Measurements from ENCODE around the gene RANBP9. TPM values are rescaled to one million over a fixed set of nuclear protein-coding genes. Genes with fewer than 3 reads are reported as not detected.
A peak's percentile ranks its signal among the peaks of the same experiment; 100 is the strongest.

Gene RANBP9
- total RNA-seq, 1 experiment from 2014 or later: 73.8 TPM

- H3K27me3 ChIP-seq (ENCODE audit: insufficient read depth, low read depth): no peaks in the 10 kb centered on the region
- TF ChIP-seq CTCF (conservative IDR thresholded peaks at IDR 0.05): no peak
- TF ChIP-seq EZH2 (IDR thresholded peaks at IDR 0.05; ENCODE audit: low read depth): no peak
- CTCF ChIA-PET: no interaction called here
- H3K27ac ChIP-seq: no peak overlapping the region
- H3K4me2 ChIP-seq: no peak overlapping the region
- H3K4me1 ChIP-seq (replicated peaks; ENCODE audit: insufficient read depth): peaks cover 24% of the 10 kb centered on the region
- no peak overlapping the region for H2AFZ ChIP-seq
- H3K36me3 ChIP-seq (ENCODE audit: low read depth): no peaks in the 10 kb centered on the region
- H4K20me1 ChIP-seq (ENCODE audit: insufficient read depth): no peaks in the 10 kb centered on the region
- no peak overlapping the region for H3K4me3 ChIP-seq
- DNase-seq: no peak
- BruUV-seq (replicated peaks): no TSS peak
- H3K9me3 ChIP-seq (ENCODE audit: insufficient read depth, low read depth): no peaks in the 10 kb centered on the region
- POLR2A ChIA-PET (ENCODE audit: unreplicated experiment): no interaction called here
- intact Hi-C loops (cut with micrococcal nuclease; ENCODE audit: unreplicated experiment): no loop called here
- peaks cover 7% of the 10 kb centered on the region; the same call in 1 of the 2 replicates for H3F3A ChIP-seq (ENCODE audit: insufficient read depth, low read depth)
- no peaks in the 10 kb centered on the region for H3K9me2 ChIP-seq (ENCODE audit: insufficient read depth)
- H3K79me2 ChIP-seq (ENCODE audit: low read depth): no peaks in the 10 kb centered on the region
These were observed 21.7 kb upstream of the RANBP9 start for GRCh38 chr6:13733178-13733887.

- intact Hi-C loops (cut with micrococcal nuclease; ENCODE audit: unreplicated experiment): no loop called here
- no TSS peak for BruUV-seq (replicated peaks)
- no peaks in the 10 kb centered on the region for H3K36me3 ChIP-seq (ENCODE audit: low read depth)
These were observed 19.1 kb upstream of the RANBP9 start for GRCh38 chr6:13730704-13731103.

GRCh38 chr6:13729891-13730290, 18.3 kb upstream of the RANBP9 start:
- Histone ChIP-seq H3K27me3 (ENCODE audit: insufficient read depth, low read depth) (no peaks in the 10 kb centered on the region), H3K4me3 (no peak overlapping the region), H3K4me2 (peak overlapping the region; percentile 23; the same call in 1 of the 2 replicates), H3K4me1 (replicated peaks; ENCODE audit: insufficient read depth) (peaks cover 56% of the 10 kb centered on the region), H3K27ac (no peak overlapping the region), H3K9me3 (ENCODE audit: insufficient read depth, low read depth) (no peaks in the 10 kb centered on the region), H3K79me2 (ENCODE audit: low read depth) (no peaks in the 10 kb centered on the region), H4K20me1 (ENCODE audit: insufficient read depth) (no peaks in the 10 kb centered on the region), H3F3A (ENCODE audit: insufficient read depth, low read depth) (peaks cover 35% of the 10 kb centered on the region), H3K36me3 (ENCODE audit: low read depth) (no peaks in the 10 kb centered on the region), H2AFZ (no peak overlapping the region), H3K9me2 (ENCODE audit: insufficient read depth) (no peaks in the 10 kb centered on the region)
- peak; percentile 30 to 78 for DNase-seq
- intact Hi-C loops (cut with micrococcal nuclease; ENCODE audit: unreplicated experiment): loop anchor here (5.0 kb wide), 1 partner anchor 82 kb away; the partner anchor contains the start of gene MCUR1
- CTCF ChIA-PET: no interaction called here
- no peak for TF ChIP-seq EZH2 (IDR thresholded peaks at IDR 0.05; ENCODE audit: low read depth)
- TF ChIP-seq CTCF (conservative IDR thresholded peaks at IDR 0.05): no peak
- POLR2A ChIA-PET (ENCODE audit: unreplicated experiment): no interaction called here
- BruUV-seq (replicated peaks): no TSS peak

More at GRCh38 chr6:13730704-13731103, 19.1 kb upstream of the RANBP9 start:
- Histone ChIP-seq H3K27me3 (ENCODE audit: insufficient read depth, low read depth) (no peaks in the 10 kb centered on the region), H3K9me2 (ENCODE audit: insufficient read depth) (no peaks in the 10 kb centered on the region), H3K27ac (no peak overlapping the region), H3F3A (ENCODE audit: insufficient read depth, low read depth) (peaks cover 29% of the 10 kb centered on the region; the same call in 1 of the 2 replicates), H3K79me2 (ENCODE audit: low read depth) (no peaks in the 10 kb centered on the region), H2AFZ (no peak overlapping the region), H3K4me3 (no peak overlapping the region), H3K4me2 (no peak overlapping the region), H4K20me1 (ENCODE audit: insufficient read depth) (no peaks in the 10 kb centered on the region), H3K4me1 (replicated peaks; ENCODE audit: insufficient read depth) (peaks cover 50% of the 10 kb centered on the region), H3K9me3 (ENCODE audit: insufficient read depth, low read depth) (no peaks in the 10 kb centered on the region)
- no peak for TF ChIP-seq EZH2 (IDR thresholded peaks at IDR 0.05; ENCODE audit: low read depth)
- no peak for TF ChIP-seq CTCF (conservative IDR thresholded peaks at IDR 0.05)
- POLR2A ChIA-PET (ENCODE audit: unreplicated experiment): interaction anchor here (0.6 kb wide), 2 partner anchors 84 to 1840 kb away, joined by 3 to 7 read pairs; partner anchors contain the start of gene MCUR1
- DNase-seq: no peak
- CTCF ChIA-PET: no interaction called here
